ENCODE measurements around the gene FBXL7. TPM values are rescaled to one million over a fixed set of nuclear protein-coding genes. Genes with fewer than 3 reads are reported as not detected.

The FBXL7 gene
- total and polyA plus RNA-seq, 9 of the 15 experiments (the other 6 are each of a cell fraction or from before 2014, with no cell fraction given), result 0.04 to 0.08 TPM; not detected in 7

DNA sequence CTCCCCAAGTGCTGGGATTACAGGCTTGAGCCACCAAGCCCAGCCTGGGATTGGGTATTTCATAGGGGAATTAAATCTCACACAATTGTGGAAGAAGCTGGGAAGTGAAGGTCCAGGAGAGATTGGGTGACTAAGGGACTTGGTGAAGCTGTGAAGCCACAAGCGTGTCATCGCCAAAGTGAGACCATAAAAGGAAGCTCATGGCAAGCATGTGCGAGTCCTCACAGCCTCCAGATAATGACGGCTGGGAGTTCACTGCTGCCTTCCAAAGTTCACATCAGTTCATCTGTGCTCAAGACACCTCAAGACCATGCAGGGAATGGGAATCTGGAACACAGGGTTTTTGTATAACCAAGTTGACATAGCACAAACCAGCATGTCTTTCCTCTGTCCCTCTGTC, 469.0 kb downstream of the FBXL7 start:
- intact Hi-C loops (cut with micrococcal nuclease) (no loop called here), in situ Hi-C loops (cut with MboI) (no loop called here)
- POLR2A ChIA-PET, result no interaction called here
- Histone ChIP-seq H3K27ac (ENCODE audit: extremely low read depth, low read depth, low read length) (no peak overlapping the region), H3K79me2 (ENCODE audit: control insufficient read depth, insufficient read depth, low read length) (no peaks in the 10 kb centered on the region), H3K9me3 (replicated peaks; ENCODE audit: control insufficient read depth, insufficient read depth, low read depth, low read length) (no peaks in the 10 kb centered on the region; the same call in 1 of the 2 replicates), H2AFZ (ENCODE audit: low read depth, low read length) (no peak overlapping the region), H3K4me3 (no peak overlapping the region), H3K27me3 (ENCODE audit: control insufficient read depth in 2 of 2, insufficient read depth in 2 of 2, low read length in 2 of 2) (no peaks in the 10 kb centered on the region), H3K9me1 (ENCODE audit: control insufficient read depth, insufficient read depth, low read length) (no peaks in the 10 kb centered on the region), H3K4me2 (ENCODE audit: insufficient read depth, low read length) (no peak overlapping the region), H3K36me3 (ENCODE audit: control insufficient read depth, insufficient read depth, low read length) (no peaks in the 10 kb centered on the region), H3K4me1 (replicated peaks in 1 of 2; ENCODE audit: control insufficient read depth in 2 of 2, insufficient read depth in 2 of 2, low read length in 2 of 2) (no peaks in the 10 kb centered on the region), H4K20me1 (replicated peaks; ENCODE audit: control insufficient read depth, insufficient read depth, low read length) (no peaks in the 10 kb centered on the region), H3K9ac (ENCODE audit: insufficient read depth in 1 of 2, low read depth in 2 of 2, low read length in 2 of 2) (no peak overlapping the region)
- TF ChIP-seq E2F3 (CRISPR knock-in tag; IDR thresholded peaks at IDR 0.05), result no peak
- no peak for TF ChIP-seq TEAD2 (tag; IDR thresholded peaks at IDR 0.05)
- TF ChIP-seq HDAC2 (IDR thresholded peaks at IDR 0.05), result no peak
- TF ChIP-seq YY1 (IDR thresholded peaks at IDR 0.05; ENCODE audit: borderline replicate concordance in 1 of 3, control insufficient read depth in 1 of 3, extremely low read depth in 1 of 3, insufficient read depth in 3 of 3, insufficient read length in 1 of 3, insufficient replicate concordance in 2 of 3, low read depth in 1 of 3, low read length in 2 of 3), result no peak
- no peak for TF ChIP-seq CEBPG (CRISPR knock-in tag; IDR thresholded peaks at IDR 0.05)
- no peak for TF ChIP-seq CEBPG (tag; conservative IDR thresholded peaks at IDR 0.05 in 1 of 2, IDR thresholded peaks at IDR 0.05 in 1 of 2)
- TF ChIP-seq, protein P1, sequence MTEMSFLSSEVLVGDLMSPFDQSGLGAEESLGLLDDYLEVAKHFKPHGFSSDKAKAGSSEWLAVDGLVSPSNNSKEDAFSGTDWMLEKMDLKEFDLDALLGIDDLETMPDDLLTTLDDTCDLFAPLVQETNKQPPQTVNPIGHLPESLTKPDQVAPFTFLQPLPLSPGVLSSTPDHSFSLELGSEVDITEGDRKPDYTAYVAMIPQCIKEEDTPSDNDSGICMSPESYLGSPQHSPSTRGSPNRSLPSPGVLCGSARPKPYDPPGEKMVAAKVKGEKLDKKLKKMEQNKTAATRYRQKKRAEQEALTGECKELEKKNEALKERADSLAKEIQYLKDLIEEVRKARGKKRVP (CRISPR knock-in tag; IDR thresholded peaks at IDR 0.05), result no peak
- no peak for TF ChIP-seq HNRNPH1 (optimal IDR thresholded peaks at IDR 0.05; ENCODE audit: low read depth, low read length)
- no peak for TF ChIP-seq IFI16 (CRISPR knock-in tag; IDR thresholded peaks at IDR 0.05)
- TF ChIP-seq ZNF408 (CRISPR knock-in tag; IDR thresholded peaks at IDR 0.05; ENCODE audit: low read depth), result no peak
- TF ChIP-seq BACH1 (tag; IDR thresholded peaks at IDR 0.05), result no peak
- no peak for TF ChIP-seq TRIM24 (IDR thresholded peaks at IDR 0.05)
- CTCF ChIA-PET (ENCODE audit: low intra/inter-chr PET ratio), result no interaction called here
- WGBS (ENCODE audit: insufficient coverage, low coverage, missing lambda C conversion rate), result 0% methylated on average over 4 of the region's 4 CpGs
- FAIRE-seq, result no peak
- BruUV-seq (replicated peaks), result no TSS peak
- no peak for DNase-seq (ENCODE audit: extremely low read depth in 1 of 4, low spot score in 3 of 4)
- no peak for ATAC-seq

All from K562 (cell line).